ENCODE data around the gene MEF2C.

MEF2C gene

DNA sequence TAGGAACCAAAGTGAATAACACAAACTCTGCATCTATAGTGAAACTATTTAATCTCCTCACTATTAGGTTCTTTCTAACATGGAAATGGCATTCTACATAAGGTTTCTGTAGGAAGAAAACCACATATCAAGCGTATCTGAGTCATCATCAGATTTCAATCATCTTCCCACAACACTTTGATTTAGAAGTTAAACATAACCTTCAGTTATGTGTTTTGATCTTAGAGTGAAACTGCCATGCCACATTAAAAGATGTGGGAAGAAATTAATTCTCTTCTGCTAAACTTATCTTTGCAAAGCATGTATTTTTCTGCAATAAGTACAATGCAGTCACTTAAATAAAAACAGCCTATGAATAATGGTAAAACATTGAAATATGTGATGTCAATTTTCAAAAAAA, 55.0 kb downstream of the MEF2C start:
- H3K4me2 ChIP-seq, result peak overlapping the region; percentile 27; the same call in 1 of the 2 replicates
- no peaks in the 10 kb centered on the region for H3K79me2 ChIP-seq (ENCODE audit: insufficient read depth, low read depth)
- H2AFZ ChIP-seq (ENCODE audit: low read depth), result no peak overlapping the region
- H3K27ac ChIP-seq, result no peak overlapping the region
- H3K4me3 ChIP-seq (IDR thresholded peaks at IDR 0.05; ENCODE audit: insufficient read depth, low read depth, low read length), result no peak overlapping the region
- peaks cover 21% of the 10 kb centered on the region for H3K4me1 ChIP-seq (ENCODE audit: low read depth, poor library complexity, severe bottlenecking)
- TF ChIP-seq, protein P1, sequence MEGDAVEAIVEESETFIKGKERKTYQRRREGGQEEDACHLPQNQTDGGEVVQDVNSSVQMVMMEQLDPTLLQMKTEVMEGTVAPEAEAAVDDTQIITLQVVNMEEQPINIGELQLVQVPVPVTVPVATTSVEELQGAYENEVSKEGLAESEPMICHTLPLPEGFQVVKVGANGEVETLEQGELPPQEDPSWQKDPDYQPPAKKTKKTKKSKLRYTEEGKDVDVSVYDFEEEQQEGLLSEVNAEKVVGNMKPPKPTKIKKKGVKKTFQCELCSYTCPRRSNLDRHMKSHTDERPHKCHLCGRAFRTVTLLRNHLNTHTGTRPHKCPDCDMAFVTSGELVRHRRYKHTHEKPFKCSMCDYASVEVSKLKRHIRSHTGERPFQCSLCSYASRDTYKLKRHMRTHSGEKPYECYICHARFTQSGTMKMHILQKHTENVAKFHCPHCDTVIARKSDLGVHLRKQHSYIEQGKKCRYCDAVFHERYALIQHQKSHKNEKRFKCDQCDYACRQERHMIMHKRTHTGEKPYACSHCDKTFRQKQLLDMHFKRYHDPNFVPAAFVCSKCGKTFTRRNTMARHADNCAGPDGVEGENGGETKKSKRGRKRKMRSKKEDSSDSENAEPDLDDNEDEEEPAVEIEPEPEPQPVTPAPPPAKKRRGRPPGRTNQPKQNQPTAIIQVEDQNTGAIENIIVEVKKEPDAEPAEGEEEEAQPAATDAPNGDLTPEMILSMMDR (conservative IDR thresholded peaks at IDR 0.05; ENCODE audit: low read depth, low read length), result no peak
- H4K20me1 ChIP-seq (ENCODE audit: insufficient read depth), result no peaks in the 10 kb centered on the region
- H3K9ac ChIP-seq, result no peak overlapping the region
- no peaks in the 10 kb centered on the region for H3K36me3 ChIP-seq (ENCODE audit: insufficient read depth)
- H3K27me3 ChIP-seq (ENCODE audit: insufficient read depth, low read depth), result no peaks in the 10 kb centered on the region

DNA sequence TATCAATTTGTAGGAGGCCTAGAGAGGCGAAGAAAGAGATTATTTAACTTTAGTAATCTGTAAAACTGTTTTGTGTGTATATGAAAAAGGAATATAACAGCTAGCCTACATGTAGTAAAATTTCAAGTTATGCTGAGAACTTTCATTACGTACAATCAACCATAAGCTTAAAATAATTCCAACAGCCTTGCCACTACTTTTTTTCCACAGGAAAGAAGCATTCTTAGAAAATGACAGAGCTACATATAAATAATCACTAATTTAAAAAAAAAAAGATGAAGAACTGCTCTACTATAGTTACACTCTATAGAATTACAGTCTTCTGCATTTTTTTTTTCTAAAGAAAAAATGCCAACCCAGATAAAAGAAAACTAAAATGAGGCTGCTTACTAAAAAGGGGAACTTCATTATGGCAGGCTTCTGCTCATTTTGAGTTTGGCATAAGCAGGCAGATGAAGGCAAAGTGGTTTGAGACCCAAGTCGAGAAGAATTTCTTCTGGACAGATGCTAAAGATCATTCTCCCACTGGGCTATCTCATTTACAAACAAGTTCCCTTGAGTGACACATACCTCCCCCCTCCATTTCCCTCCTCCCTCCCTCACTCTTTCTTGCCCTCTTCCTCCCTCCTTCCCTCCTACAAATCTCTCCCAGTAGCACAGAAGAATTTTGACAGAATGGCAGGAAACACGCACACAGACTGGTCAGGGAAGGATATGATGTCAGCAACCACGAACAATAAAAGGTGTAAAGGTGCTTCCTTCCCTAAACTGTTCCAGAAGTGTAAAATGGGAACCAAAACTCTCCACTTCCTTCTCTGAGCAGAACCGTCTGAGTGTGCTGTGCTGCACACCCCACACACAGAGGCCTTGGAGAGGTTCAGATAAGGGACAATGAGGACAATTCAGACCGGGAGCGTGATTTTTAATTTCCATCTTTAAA, 56.1 kb downstream of the MEF2C start:
- TF ChIP-seq, protein P1 (conservative IDR thresholded peaks at IDR 0.05; ENCODE audit: low read depth, low read length), result no peak
- H3K4me2 ChIP-seq, result peak overlapping the region; percentile 27; the same call in 1 of the 2 replicates
- H4K20me1 ChIP-seq (ENCODE audit: insufficient read depth), result no peaks in the 10 kb centered on the region
- no peaks in the 10 kb centered on the region for H3K36me3 ChIP-seq (ENCODE audit: insufficient read depth)
- H3K27me3 ChIP-seq (ENCODE audit: insufficient read depth, low read depth), result no peaks in the 10 kb centered on the region
- no peak overlapping the region for H2AFZ ChIP-seq (ENCODE audit: low read depth)
- no peak overlapping the region for H3K9ac ChIP-seq
- H3K4me3 ChIP-seq (IDR thresholded peaks at IDR 0.05; ENCODE audit: insufficient read depth, low read depth, low read length), result no peak overlapping the region
- H3K27ac ChIP-seq, result no peak overlapping the region
- H3K4me1 ChIP-seq (ENCODE audit: low read depth, poor library complexity, severe bottlenecking), result peaks cover 21% of the 10 kb centered on the region
- no peaks in the 10 kb centered on the region for H3K79me2 ChIP-seq (ENCODE audit: insufficient read depth, low read depth)

DNA sequence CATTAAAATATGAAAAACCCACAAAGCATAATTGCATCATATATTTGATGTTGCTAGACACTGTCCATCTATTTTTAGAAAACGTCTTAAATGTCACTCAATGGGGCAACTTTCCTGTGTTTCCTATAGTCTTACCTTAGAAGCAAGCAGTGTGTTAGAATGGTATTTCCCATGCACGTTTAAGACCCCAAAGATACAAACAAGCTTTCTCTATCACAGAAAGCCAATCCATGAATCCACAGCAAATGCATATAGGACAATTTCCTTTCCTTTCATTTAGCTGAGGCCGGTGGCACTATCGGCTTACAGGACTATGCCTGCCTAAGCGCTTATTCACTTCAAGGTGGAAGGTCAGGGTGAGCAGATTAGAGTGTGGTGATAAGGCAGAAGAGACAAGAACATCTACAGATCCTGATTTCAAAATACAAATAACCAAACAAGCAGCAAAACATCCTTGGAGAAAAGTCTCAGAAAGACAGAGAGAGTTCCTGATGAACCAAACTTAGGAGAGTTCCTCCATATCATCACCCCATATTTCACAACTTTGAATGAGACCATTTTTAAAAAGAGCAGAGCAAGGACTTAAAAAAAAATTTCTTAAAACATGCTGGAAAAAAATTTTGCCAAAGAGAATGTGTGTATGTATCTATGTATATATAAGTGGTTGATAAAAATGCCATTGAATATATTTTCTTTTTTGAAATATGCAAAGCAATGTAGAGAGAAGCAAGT, 57.2 kb downstream of the MEF2C start:
- Histone ChIP-seq H2AFZ (ENCODE audit: low read depth) (no peak overlapping the region), H3K4me2 (no peak overlapping the region), H3K27me3 (ENCODE audit: insufficient read depth, low read depth) (no peaks in the 10 kb centered on the region), H4K20me1 (ENCODE audit: insufficient read depth) (no peaks in the 10 kb centered on the region), H3K4me3 (IDR thresholded peaks at IDR 0.05; ENCODE audit: insufficient read depth, low read depth, low read length) (no peak overlapping the region), H3K36me3 (ENCODE audit: insufficient read depth) (no peaks in the 10 kb centered on the region), H3K9ac (no peak overlapping the region), H3K27ac (no peak overlapping the region), H3K4me1 (ENCODE audit: low read depth, poor library complexity, severe bottlenecking) (peaks cover 21% of the 10 kb centered on the region), H3K79me2 (ENCODE audit: insufficient read depth, low read depth) (no peaks in the 10 kb centered on the region)
- TF ChIP-seq, protein P1 (conservative IDR thresholded peaks at IDR 0.05; ENCODE audit: low read depth, low read length), result no peak

DNA sequence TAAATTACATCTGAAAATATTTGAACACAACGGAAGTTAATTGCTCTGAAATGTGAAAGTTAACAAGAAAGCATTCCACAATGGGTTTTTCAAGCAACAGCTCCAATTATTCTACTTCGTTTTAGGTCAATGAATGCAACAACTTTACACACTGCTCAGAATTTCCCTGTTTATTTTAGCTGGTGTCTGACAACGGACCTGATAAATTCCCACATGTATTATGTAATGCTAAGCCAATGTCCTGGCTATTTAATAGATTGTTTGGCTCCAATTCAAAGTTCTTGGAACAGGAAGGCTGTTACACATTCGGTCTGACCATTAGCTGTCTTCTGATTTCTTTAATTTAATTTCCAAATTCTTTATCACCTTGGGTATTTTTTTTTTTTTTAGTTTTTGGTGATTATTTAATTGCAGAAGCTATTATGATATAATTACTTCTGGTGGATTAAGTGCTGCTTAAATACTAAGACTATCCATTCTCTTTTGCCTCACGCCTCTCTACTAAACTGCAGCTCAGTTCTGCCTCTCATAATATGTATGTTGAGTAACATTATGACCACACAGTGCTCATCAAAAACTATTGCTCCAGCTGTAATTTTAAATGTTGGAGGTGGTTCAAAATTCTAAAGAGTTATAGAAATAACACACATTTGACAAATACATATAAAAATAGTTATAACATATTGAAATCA, 57.9 kb downstream of the MEF2C start:
- H2AFZ ChIP-seq (ENCODE audit: low read depth), result no peak overlapping the region
- H3K27ac ChIP-seq, result no peak overlapping the region
- TF ChIP-seq, protein P1 (conservative IDR thresholded peaks at IDR 0.05; ENCODE audit: low read depth, low read length), result no peak
- no peaks in the 10 kb centered on the region for H3K36me3 ChIP-seq (ENCODE audit: insufficient read depth)
- no peak overlapping the region for H3K9ac ChIP-seq
- H3K27me3 ChIP-seq (ENCODE audit: insufficient read depth, low read depth), result no peaks in the 10 kb centered on the region
- H3K4me1 ChIP-seq (ENCODE audit: low read depth, poor library complexity, severe bottlenecking), result peaks cover 21% of the 10 kb centered on the region
- H3K4me3 ChIP-seq (IDR thresholded peaks at IDR 0.05; ENCODE audit: insufficient read depth, low read depth, low read length), result no peak overlapping the region
- no peaks in the 10 kb centered on the region for H4K20me1 ChIP-seq (ENCODE audit: insufficient read depth)
- no peaks in the 10 kb centered on the region for H3K79me2 ChIP-seq (ENCODE audit: insufficient read depth, low read depth)
- no peak overlapping the region for H3K4me2 ChIP-seq

All from KMS-11 (cell line).